Measurements from ENCODE around the gene ZNF683.

DNA sequence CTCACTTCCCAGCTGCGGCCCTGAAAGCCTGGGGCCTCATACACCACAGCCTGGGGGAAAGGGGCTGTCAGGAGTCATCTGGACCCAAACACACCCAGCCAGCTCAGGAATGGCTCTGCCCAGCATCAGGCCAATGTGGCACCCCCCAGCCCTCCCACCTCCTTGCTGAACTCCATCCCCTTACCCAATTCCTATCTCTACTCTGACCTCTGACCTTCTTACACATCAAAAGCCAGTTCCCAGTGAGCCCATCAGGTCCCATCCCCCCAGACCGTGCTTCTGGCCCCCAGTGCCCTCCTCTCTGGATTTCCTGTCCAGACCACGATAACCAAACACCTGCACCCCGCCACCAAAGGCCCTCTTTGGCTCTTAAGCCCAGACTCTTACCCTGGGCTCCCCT, 34.9 kb downstream of the ZNF683 start:
- TF ChIP-seq, protein P1, sequence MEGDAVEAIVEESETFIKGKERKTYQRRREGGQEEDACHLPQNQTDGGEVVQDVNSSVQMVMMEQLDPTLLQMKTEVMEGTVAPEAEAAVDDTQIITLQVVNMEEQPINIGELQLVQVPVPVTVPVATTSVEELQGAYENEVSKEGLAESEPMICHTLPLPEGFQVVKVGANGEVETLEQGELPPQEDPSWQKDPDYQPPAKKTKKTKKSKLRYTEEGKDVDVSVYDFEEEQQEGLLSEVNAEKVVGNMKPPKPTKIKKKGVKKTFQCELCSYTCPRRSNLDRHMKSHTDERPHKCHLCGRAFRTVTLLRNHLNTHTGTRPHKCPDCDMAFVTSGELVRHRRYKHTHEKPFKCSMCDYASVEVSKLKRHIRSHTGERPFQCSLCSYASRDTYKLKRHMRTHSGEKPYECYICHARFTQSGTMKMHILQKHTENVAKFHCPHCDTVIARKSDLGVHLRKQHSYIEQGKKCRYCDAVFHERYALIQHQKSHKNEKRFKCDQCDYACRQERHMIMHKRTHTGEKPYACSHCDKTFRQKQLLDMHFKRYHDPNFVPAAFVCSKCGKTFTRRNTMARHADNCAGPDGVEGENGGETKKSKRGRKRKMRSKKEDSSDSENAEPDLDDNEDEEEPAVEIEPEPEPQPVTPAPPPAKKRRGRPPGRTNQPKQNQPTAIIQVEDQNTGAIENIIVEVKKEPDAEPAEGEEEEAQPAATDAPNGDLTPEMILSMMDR (conservative IDR thresholded peaks at IDR 0.05; ENCODE audit: low read depth, low read length) = no peak
- TF ChIP-seq MAZ (IDR thresholded peaks at IDR 0.05; ENCODE audit: borderline replicate concordance, low read depth, low read length) = no peak
